ENCODE results near the gene METTL15.

GRCh38 chr11:28289444-28289843 is 181.3 kb downstream of the METTL15 start:
- TF ChIP-seq CTCF (conservative IDR thresholded peaks at IDR 0.05; ENCODE audit: low read depth, low read length): no peak
- no peak for TF ChIP-seq EZH2 (IDR thresholded peaks at IDR 0.05; ENCODE audit: borderline replicate concordance, low read depth, low read length, poor library complexity, severe bottlenecking)
